Retinal pigment epithelial cell (primary cell): ENCODE results near the gene CXCL11.
"Not testable (repeated sequence)": the region's sequence is repeated elsewhere in the genome, so short reads cannot be mapped to it uniquely, and the experiment has no call there.

ENCODE experiments used
- DNase-seq: peaks from one replicate; pipeline ENCODE4 v3.0.0-alpha.2; 2010; ENCODE audit warnings: low read depth
- H3K4me3 ChIP-seq: 2 replicates; pipeline ENCODE4 v1.5.1; 2011; ENCODE audit warnings: mild to moderate bottlenecking, low read length, control low read depth, moderate library complexity
- TF ChIP-seq, protein P1 (sequence below): conservative IDR thresholded peaks from 2 replicates; pipeline ENCODE4 v1.5.1; 2011; ENCODE audit warnings: low read depth, low read length, control low read depth, inconsistent platforms

Gene CXCL11

DNA sequence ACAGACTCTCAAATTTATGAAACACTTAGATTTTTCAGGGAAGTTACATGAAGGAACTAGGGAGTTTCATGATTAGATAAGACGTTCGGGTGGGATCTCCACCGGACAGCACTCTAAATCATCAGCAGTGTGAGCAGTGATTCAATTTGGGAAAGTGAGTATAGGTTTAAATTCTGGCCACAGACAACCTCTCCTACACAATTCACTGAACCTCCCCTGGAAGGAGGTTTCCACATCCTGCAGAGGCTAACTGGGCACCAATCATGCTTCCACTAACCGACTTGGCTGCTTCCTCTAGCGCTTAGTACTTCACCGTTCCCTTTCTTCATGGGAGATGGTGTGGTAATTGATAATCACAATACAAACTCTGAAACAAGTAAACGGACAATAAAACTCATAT, 34.2 kb downstream of the CXCL11 start:
- TF ChIP-seq, protein P1, sequence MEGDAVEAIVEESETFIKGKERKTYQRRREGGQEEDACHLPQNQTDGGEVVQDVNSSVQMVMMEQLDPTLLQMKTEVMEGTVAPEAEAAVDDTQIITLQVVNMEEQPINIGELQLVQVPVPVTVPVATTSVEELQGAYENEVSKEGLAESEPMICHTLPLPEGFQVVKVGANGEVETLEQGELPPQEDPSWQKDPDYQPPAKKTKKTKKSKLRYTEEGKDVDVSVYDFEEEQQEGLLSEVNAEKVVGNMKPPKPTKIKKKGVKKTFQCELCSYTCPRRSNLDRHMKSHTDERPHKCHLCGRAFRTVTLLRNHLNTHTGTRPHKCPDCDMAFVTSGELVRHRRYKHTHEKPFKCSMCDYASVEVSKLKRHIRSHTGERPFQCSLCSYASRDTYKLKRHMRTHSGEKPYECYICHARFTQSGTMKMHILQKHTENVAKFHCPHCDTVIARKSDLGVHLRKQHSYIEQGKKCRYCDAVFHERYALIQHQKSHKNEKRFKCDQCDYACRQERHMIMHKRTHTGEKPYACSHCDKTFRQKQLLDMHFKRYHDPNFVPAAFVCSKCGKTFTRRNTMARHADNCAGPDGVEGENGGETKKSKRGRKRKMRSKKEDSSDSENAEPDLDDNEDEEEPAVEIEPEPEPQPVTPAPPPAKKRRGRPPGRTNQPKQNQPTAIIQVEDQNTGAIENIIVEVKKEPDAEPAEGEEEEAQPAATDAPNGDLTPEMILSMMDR, result no peak
- no peak overlapping the region for H3K4me3 ChIP-seq
- no peak for DNase-seq

- no peak overlapping the region for H3K4me3 ChIP-seq
- DNase-seq, result no peak
- TF ChIP-seq, protein P1, result no peak
Measured at GRCh38 chr4:76000279-76000678, 35.6 kb downstream of the CXCL11 start.

DNA sequence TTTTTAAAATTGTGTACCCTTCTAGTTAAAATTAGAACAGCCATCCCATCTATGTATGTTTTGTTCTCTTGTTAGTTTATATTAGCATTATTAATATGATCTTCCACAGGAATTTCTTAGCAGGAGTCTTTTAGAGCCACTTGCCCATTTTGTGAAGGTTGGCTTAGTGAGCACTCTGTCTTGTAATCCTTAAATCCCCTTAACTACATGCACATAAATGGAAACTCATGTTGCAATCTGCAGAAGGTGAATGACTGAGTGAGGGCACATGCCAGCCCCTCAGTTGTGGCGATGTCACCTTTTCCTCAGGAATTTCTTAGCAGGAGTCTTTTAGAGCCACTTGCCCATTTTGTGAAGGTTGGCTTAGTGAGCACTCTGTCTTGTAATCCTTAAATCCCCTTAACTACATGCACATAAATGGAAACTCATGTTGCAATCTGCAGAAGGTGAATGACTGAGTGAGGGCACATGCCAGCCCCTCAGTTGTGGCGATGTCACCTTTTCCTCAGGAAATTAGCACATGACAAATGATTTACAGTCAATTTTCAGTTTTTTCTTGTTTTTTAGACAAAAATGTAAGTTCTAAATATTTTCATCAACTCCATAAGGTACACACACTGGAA, 37.2 kb downstream of the CXCL11 start:
- DNase-seq, result not testable (repeated sequence)

DNA sequence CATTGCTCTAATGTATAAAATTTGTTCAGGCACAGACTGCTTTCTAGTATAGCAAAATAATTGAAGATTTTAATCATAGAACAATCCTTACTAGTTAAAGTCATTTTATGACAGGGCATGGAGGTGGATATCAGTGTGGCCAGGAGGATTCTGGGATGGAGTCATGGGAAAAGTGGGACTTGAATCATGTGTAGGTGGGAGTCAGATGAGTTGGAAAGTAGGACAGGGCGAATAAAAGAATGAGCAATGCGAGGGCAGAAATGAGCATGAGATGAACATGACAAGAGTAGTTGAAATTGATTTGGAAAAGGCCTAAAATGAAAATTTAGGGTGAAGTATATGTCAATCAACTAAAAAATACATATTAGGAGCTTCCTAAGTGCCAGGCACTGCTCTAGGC, 37.9 kb downstream of the CXCL11 start:
- TF ChIP-seq, protein P1, result no peak
- no peak for DNase-seq
- no peak overlapping the region for H3K4me3 ChIP-seq

More for the DNA sequence above, 37.2 kb downstream of the CXCL11 start:
- not testable (repeated sequence) for H3K4me3 ChIP-seq

DNA sequence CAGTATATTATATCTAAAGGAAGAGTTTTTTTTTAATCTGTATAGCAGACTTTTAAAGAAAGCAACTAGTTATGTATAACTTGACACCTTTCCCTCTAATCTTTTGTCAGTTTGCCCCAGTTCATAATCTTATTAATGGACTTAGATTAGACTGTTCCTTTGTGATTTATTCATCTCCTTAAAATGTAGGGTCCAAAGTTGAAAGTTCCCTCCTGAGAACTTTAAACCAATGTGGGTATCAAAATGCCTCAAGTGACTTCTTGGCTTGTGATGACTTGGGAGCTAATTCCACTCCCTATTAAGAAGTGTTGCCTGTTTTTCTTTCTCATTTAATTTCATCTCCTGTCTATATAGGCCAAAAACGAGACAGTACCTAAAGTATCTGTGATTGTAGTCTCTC, 38.8 kb downstream of the CXCL11 start:
- H3K4me3 ChIP-seq, result no peak overlapping the region
- DNase-seq, result no peak
- TF ChIP-seq, protein P1, result no peak

DNA sequence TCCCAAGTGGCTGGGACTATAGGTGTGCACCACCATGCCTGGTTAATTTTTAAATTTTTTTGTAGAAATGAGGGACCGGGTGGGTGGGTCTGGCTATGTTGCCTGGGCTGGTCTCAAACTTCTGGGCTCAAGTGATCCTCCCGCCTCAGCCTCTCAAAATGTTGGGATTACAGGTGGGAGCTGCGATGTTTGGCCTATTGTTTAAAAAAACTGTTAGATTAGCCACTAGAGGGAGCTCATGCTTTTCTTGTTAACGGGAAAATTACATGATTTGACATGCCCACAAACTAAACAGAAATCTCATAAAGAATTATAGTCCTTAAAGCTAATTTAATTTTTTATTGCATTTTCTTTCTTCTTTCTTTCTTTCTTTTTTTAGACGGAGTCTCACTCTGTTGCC, 40.1 kb downstream of the CXCL11 start:
- no peak for DNase-seq
- TF ChIP-seq, protein P1, result peak; percentile 52
- H3K4me3 ChIP-seq, result no peak overlapping the region

DNA sequence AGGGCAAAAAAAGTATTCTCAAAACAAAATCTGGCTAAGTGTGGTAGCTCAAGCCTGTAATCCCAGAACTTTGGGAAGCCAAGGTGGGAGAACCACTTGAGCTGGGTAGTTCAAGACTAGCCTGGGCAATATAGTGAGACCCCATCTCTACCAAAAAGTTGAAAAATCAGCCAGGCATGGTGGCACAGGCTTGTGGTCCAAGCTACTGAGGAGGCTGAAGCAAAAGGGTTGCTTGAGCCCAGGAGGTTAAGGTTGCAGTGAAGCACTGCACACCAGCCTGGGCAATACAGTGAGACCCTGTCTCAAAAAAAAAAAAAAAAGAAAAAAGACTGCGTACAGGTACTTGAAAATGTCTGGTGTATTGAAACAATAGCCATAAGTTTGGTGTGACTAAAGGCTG, 43.4 kb downstream of the CXCL11 start:
- no peak for DNase-seq
- TF ChIP-seq, protein P1, result no peak
- H3K4me3 ChIP-seq, result no peak overlapping the region
